Neural progenitor cell (in vitro differentiated cells): Measurements from ENCODE around the gene ZNF79. TPM values are rescaled to one million over a fixed set of nuclear protein-coding genes. Genes with fewer than 3 reads are reported as not detected.

Experiments used
- DNase-seq: peaks from one replicate; pipeline ENCODE4 v3.0.0-alpha.2; 2016; ENCODE audit warnings: low spot score
- H2AFZ ChIP-seq: fragments of 200-600 bp; sonication (generic); replicated peaks from 2 replicates; pipeline ENCODE4 v1.6.1; 2016; ENCODE audit warnings: antibody characterized with exemption
- H3F3A ChIP-seq: fragments of 200-600 bp; sonication (generic); 2 replicates; pipeline ENCODE4 v1.6.1; 2016; ENCODE audit warnings: antibody characterized with exemption, low read depth
- H3K27ac ChIP-seq: fragments of 200-600 bp; sonication (generic); 2 replicates; pipeline ENCODE4 v1.5.1; 2016; ENCODE audit warnings: mild to moderate bottlenecking
- H3K27me3 ChIP-seq: fragments of 200-600 bp; sonication (generic); 2 replicates; pipeline ENCODE4 v1.6.1; 2016; ENCODE audit warnings: mild to moderate bottlenecking, moderate library complexity
- H3K36me3 ChIP-seq: fragments of 200-600 bp; sonication (generic); 2 replicates; pipeline ENCODE4 v1.5.1; 2016
- H3K4me1 ChIP-seq: fragments of 200-600 bp; sonication (generic); 2 replicates; pipeline ENCODE4 v1.6.1; 2016; ENCODE audit warnings: mixed run types
- H3K4me2 ChIP-seq: fragments of 200-600 bp; sonication (generic); 2 replicates; pipeline ENCODE4 v1.6.1; 2016
- H3K4me3 ChIP-seq: fragments of 200-600 bp; sonication (generic); 2 replicates; pipeline ENCODE4 v1.5.1; 2016
- H3K79me2 ChIP-seq: fragments of 200-600 bp; sonication (generic); 2 replicates; pipeline ENCODE4 v1.6.1; 2016; ENCODE audit warnings: low read depth
- H3K9ac ChIP-seq: fragments of 200-600 bp; sonication (generic); 2 replicates; pipeline ENCODE4 v1.6.1; 2016
- H3K9me3 ChIP-seq: fragments of 200-600 bp; sonication (generic); 2 replicates; pipeline ENCODE4 v1.5.1; 2016; ENCODE audit warnings: low read depth
- H4K20me1 ChIP-seq: fragments of 200-600 bp; sonication (generic); 2 replicates; pipeline ENCODE4 v1.6.1; 2016; ENCODE audit warnings: low read depth
- H3K27ac Mint-ChIP-seq: 3 replicates; pipeline ENCODE4 v1.8.0; 2021; ENCODE audit warnings: mixed read lengths
- H3K27me3 Mint-ChIP-seq: 2 replicates; pipeline ENCODE4 v1.8.0; 2022; ENCODE audit warnings: low read depth, mild to moderate bottlenecking, inconsistent platforms, moderate library complexity, mixed read lengths; ENCODE audit not compliant: insufficient read depth
- H3K36me3 Mint-ChIP-seq: 3 replicates; pipeline ENCODE4 v1.8.0; 2021; ENCODE audit warnings: mixed read lengths
- H3K4me1 Mint-ChIP-seq: 3 replicates; pipeline ENCODE4 v1.8.0; 2021; ENCODE audit warnings: mixed read lengths
- H3K4me3 Mint-ChIP-seq: 3 replicates; pipeline ENCODE4 v1.8.0; 2021; ENCODE audit warnings: mild to moderate bottlenecking, moderate library complexity, mixed read lengths
- H3K9me3 Mint-ChIP-seq: 3 replicates; pipeline ENCODE4 v1.8.0; 2020; ENCODE audit warnings: mixed read lengths
- CTCF ChIP-seq: fragments of 200-600 bp; sonication (generic); IDR thresholded peaks from 2 replicates; pipeline ENCODE4 v1.5.1; 2017; ENCODE audit warnings: antibody characterized with exemption, mild to moderate bottlenecking
- EZH2 ChIP-seq: fragments of 200-600 bp; sonication (generic); IDR thresholded peaks from 2 replicates; pipeline ENCODE4 v1.6.1; 2017; ENCODE audit warnings: antibody characterized with exemption, mild to moderate bottlenecking, moderate library complexity
- EZH2phosphoT487 ChIP-seq: fragments of 200-600 bp; sonication (generic); IDR thresholded peaks from 2 replicates; pipeline ENCODE4 v1.6.1; 2017; ENCODE audit warnings: antibody characterized with exemption
- total RNA-seq: library from RNA; depleted of rRNA; stranded (reverse); fragments of >200 nt; gene quantifications from 2 replicates; pipeline ENCODE4 v1.2.3, GENCODE V29; 2015; ENCODE audit warnings: low replicate concordance

The ZNF79 gene
- total RNA-seq, 1 donor from 2014 or later = 6.7 TPM

GRCh38 chr9:127395497-127396252 is 28.5 kb upstream of the ZNF79 start:
- no peak for TF ChIP-seq EZH2
- peaks cover 10% of the 10 kb centered on the region for H3K4me1 Mint-ChIP-seq

GRCh38 chr9:127396253-127396807 is 27.9 kb upstream of the ZNF79 start:
- DNase-seq = no peak
- Histone ChIP-seq H4K20me1 (peaks cover 25% of the 10 kb centered on the region), H3F3A (peaks cover 6% of the 10 kb centered on the region), H3K79me2 (peaks cover 17% of the 10 kb centered on the region), H2AFZ (peak overlapping the region; percentile 80), H3K27ac (no peak overlapping the region), H3K4me3 (peak overlapping the region; percentile 50), H3K4me2 (peak overlapping the region; percentile 69), H3K27me3 (peaks cover 16% of the 10 kb centered on the region), H3K9ac (no peak overlapping the region), H3K4me1 (peaks cover 7% of the 10 kb centered on the region), H3K36me3 (no peaks in the 10 kb centered on the region), H3K9me3 (no peaks in the 10 kb centered on the region)
- Mint-ChIP-seq H3K9me3 (no peaks in the 10 kb centered on the region), H3K4me1 (peaks cover 10% of the 10 kb centered on the region), H3K4me3 (peak overlapping the region; percentile 85), H3K27ac (no peak overlapping the region), H3K36me3 (no peaks in the 10 kb centered on the region), H3K27me3 (peaks cover 2% of the 10 kb centered on the region)
- TF ChIP-seq CTCF = no peak

More at GRCh38 chr9:127395497-127396252, 28.5 kb upstream of the ZNF79 start:
- H3K4me2 ChIP-seq = peak overlapping the region; percentile 69
- peaks cover 21% of the 10 kb centered on the region for H4K20me1 ChIP-seq
- no peak for DNase-seq
- Mint-ChIP-seq H3K27me3 (peaks cover 2% of the 10 kb centered on the region), H3K27ac (no peak overlapping the region), H3K36me3 (no peaks in the 10 kb centered on the region), H3K9me3 (no peaks in the 10 kb centered on the region), H3K4me3 (peak overlapping the region; percentile 85)
- H3K36me3 ChIP-seq = no peaks in the 10 kb centered on the region
- H3F3A ChIP-seq = peaks cover 6% of the 10 kb centered on the region
- H3K79me2 ChIP-seq = peaks cover 17% of the 10 kb centered on the region
- H2AFZ ChIP-seq = peak overlapping the region; percentile 80
- H3K27ac ChIP-seq = no peak overlapping the region
- no peaks in the 10 kb centered on the region for H3K9me3 ChIP-seq
- peaks cover 7% of the 10 kb centered on the region for H3K4me1 ChIP-seq
- H3K27me3 ChIP-seq = peaks cover 16% of the 10 kb centered on the region
- peak overlapping the region; percentile 50 for H3K4me3 ChIP-seq
- no peak overlapping the region for H3K9ac ChIP-seq

- peak within 1 kb of the TSS; percentile 98 for H3K4me2 ChIP-seq
- H3K4me3 ChIP-seq = peak within 1 kb of the TSS; percentile 83
- peak; percentile 100 for DNase-seq
- Mint-ChIP-seq H3K9me3 (no peaks in the 10 kb centered on the region), H3K4me3 (peak within 1 kb of the TSS; percentile 90), H3K36me3 (no peaks in the 10 kb centered on the region), H3K27ac (no peak within 1 kb of the TSS), H3K4me1 (peaks cover 10% of the 10 kb centered on the region), H3K27me3 (peaks cover 2% of the 10 kb centered on the region)
- H3K9me3 ChIP-seq = no peaks in the 10 kb centered on the region
- peak within 1 kb of the TSS; percentile 55 for H3K9ac ChIP-seq
- H3F3A ChIP-seq = peaks cover 6% of the 10 kb centered on the region
- peak within 1 kb of the TSS; percentile 89 for H2AFZ ChIP-seq
- peaks cover 16% of the 10 kb centered on the region for H3K27me3 ChIP-seq
- peaks cover 7% of the 10 kb centered on the region for H3K4me1 ChIP-seq
- peaks cover 17% of the 10 kb centered on the region for H3K79me2 ChIP-seq
- TF ChIP-seq EZH2 (no peak), CTCF (peak; percentile 20), EZH2phosphoT487 (no peak)
- peaks cover 28% of the 10 kb centered on the region for H4K20me1 ChIP-seq
- H3K27ac ChIP-seq = no peak within 1 kb of the TSS
- no peaks in the 10 kb centered on the region for H3K36me3 ChIP-seq
These were observed 27.2 kb upstream of the ZNF79 start, which contains the start of gene SLC2A8 for GRCh38 chr9:127396808-127397645. SLC2A8 (plus strand) TSS chr9:127397169; CDS start chr9:127397231, 62 bp downstream.
